GM20431 (cell line): ENCODE measurements around the gene GTF2F2.

ENCODE experiments used
- in situ Hi-C: fragments of 300-500 bp; cut with MseI, MboI; formaldehyde crosslinking; loops from one replicate; pipeline ENCODE4 v1.15.0; 2020; ENCODE audit warnings: low sequenced_read_pairs; ENCODE audit not compliant: unreplicated experiment

Gene GTF2F2, protein sequence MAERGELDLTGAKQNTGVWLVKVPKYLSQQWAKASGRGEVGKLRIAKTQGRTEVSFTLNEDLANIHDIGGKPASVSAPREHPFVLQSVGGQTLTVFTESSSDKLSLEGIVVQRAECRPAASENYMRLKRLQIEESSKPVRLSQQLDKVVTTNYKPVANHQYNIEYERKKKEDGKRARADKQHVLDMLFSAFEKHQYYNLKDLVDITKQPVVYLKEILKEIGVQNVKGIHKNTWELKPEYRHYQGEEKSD

DNA sequence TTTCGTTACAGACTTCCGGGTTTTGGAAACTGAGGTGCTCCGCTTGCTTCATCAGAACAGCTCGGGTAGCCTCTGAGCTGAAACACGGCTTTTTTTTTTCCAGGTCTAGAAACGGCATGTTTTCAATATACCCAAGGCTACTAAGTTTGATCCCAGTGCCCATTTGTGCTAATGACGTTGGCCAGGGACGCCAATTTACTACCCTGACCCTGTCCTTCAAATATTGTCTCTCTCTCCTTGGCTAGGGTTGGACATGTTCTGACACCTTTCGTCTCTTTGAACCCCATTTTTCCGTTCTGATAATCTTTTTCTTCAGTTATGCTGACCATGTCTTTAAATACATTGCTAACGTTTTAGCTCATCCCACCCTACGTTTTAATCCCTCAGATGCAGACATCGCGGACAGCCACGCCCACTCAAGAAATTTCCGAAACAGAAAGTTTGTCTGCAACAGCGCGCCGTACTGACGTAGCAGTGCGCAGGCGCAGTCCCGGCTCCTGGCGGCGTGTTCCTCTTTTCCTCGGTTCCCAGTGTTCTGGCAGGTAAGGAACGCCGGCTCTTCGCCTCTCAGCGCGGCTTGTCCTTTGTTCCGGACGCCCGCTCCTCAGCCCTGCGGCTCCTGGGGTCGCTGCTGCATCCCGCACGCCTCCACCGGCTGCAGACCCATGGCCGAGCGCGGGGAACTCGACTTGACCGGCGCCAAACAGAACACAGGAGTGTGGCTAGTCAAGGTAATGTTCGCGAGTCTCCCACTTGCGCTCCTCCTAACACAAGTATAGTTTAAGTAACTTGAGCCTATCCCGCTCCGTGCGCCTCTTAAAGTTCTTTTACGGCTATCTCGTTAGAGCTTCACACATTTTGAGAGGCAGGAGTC is at the start of gene GTF2F2:
TSS of gene GTF2F2 (plus strand) at position 520 of the 874 bp plus-strand sequence. CDS start at position 666, 146 bp downstream.
- in situ Hi-C loops: no loop called here

DNA sequence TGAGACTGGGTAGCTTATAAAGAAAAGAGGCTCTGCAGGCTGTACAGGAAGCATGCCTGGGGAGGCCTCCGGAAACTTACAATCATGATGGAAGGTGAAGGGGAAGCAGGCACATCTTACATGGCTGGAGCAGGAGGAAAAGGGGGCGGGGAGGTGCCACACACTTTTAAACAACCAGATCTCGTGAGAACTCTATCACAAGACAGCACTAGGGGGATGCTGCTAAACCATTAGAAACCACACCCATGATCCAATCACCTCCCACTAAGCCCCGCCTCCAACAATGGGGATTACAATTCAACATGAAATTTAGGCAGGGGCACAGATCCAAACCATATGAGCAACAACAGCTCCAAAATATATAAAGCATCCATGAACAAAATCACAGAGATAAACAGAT is 46.5 kb upstream of the GTF2F2 start:
- in situ Hi-C loops: no loop called here

DNA sequence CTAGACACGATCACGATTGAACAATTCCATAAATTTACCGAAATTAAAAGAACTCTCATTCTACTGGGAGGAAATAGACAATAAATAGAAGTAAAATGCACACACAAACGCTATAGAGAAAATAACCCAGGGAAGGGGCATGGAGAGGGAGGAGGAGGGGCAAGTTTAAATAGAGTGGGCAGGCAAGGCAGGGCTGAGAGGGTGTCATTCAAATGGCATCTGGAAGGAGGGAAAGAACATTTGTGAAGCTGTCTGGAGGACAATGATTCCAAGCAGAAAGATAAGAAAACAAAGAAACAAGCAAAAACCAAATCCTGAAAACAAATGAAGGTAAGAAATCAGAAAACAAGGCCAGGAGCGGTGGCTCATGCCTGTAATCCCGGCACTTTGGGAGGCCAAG is 45.6 kb upstream of the GTF2F2 start:
- in situ Hi-C loops: no loop called here

DNA sequence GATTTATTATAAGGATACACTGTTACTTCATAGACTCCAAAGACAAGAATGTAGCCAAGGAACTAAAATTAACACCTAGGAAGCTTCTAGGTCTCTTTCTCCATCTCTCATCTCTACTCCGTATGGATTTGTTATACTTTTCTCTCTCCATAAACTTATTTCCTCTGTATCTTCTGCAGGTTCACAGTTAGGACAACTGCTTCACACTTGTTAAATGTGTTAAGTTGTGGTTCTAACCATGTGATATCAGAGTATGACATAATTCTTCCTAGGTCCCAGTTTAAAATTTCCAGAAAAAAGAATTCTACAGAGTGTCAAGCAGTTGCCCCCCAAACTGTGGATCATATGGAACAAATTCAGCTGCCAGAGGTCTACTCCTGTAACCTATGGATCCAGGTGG is 42.3 kb upstream of the GTF2F2 start:
- in situ Hi-C loops: no loop called here

DNA sequence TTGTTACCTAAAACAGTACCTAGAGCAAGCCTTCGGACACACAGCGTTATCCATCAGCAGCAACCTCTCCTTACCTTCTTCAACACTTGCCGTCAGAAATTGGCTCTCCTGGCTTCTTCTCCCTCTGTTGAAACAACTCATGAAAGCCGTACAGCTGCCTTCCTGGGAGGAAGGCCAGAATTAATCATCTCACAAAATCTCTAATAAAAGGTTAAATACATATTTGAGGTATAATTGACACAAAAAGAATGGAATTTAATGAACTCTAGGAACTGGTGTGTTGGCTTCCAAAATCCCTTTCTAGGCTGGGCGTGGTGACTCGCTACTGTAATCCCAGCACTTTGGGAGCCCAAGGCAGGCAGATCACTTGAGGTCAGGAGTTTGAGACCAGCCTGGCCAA is 37.3 kb upstream of the GTF2F2 start:
- in situ Hi-C loops: no loop called here

DNA sequence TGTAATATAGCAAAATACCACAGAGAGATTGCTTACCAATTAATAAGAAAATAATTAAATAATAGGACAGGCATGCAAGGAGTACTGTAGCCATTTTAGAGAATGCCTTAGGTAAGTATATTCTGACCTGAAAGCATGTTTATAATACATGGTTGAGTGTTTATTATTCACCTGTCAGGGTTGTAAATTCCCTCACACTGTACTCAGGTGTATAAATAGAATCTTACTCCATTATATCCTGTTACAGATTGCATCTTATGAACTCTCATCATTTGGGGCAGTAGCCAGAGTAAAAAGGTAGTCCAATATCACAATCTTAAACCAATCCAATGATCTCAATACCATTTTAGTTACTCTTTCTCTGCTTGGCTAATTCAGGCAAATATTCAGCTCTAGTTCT is 35.8 kb upstream of the GTF2F2 start:
- in situ Hi-C loops: no loop called here

DNA sequence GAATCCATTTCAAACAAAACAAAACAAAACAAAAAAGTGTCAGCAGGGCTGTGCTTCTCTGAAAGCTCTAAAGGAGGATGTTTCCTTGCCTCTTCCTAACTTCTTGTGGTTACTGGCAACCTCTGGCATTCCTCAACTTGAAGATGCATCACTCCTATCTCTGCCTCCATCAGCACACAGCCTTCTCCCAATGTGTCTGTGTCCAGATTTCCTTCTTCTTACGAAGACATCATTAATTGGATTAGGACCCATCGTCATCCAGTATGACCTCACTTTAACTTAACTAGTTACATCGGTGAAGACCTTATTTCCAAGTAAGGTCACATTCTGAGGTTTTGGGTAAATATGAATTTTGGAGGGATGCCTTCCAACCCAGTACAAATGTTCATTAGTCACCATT is 33.8 kb upstream of the GTF2F2 start:
- in situ Hi-C loops: no loop called here

DNA sequence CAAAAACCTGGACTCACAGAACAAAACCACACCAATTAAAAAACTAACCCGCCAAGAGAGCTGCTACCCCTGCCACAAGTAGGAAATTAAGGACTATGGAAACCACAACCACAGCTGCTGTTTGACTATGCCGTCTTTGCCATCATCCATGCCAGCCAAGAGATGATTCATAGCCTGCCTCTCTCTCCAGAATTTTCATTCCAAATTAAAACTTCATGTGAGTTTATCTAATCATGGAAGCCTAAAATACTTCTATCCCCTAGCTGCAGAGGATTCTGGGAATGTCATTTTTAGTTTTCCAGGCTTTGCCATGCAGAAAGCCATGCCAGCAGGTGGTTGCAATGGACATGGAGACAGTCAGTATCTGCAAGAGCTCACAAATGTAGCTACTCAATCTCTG is 27.6 kb upstream of the GTF2F2 start:
- in situ Hi-C loops: no loop called here

DNA sequence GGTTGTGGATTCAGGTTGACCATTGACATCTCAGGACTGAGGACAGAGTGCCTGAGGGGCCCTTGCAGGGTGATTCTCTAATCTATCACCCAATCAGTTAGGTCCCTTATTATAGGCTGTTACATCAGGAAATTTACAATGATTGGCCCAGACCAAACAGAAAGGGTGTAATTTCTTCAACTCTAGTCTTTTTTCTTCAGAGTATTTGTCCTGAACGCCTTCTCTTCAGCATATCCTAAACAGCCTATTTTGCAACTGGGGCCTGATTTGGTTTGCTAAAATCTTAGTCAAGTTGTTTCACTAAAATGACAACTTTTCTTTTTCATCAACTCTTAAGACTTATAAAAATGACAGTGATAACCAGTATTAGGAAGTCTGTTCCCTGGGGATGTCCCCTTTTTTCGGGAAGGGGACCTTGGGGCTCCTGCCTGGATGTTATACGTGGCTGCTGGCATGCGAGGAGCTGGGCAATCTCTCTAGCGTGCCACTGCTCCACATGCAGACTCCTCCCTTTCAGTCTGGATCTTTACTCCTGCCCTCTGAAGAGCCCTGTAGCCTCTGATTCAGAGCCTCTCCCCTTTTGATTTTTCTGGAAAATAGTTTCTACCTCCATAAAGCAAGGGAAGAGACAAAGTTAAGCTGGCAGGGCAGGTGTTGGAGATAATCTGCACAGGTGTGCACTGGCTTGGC is 19.6 kb upstream of the GTF2F2 start:
- in situ Hi-C loops: no loop called here

DNA sequence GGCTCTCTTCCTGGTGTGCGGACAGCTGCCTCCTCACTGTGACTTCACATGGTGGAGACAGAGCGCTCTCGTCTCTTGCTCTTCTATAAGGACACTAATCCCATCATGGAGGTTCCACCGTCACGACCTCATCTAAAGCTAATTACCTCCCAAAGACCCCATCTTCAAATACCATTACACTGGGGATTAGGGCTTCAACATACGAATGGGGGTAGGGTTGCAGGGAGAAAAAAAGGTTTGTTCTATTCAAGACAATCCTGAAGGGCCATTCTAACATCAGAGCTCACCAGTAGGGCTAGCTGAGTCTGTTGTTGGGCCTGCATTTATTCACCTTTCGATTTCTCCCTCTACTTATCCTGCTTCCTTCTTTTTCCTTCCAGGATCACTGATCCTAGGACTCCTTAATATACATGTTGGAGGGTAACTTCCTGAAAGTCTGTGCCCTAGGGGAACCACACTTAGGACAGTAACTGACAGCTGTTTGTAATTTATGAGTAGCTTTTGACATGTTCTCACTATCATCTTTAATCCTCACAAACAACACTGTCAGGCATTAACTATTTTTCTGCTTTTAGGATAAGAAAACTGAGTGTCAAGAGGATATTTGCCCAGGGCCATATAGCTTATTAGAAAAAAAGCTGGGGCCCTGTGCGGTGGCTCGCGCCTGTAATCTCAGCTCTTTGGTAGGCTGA is 18.8 kb upstream of the GTF2F2 start:
- in situ Hi-C loops: no loop called here

DNA sequence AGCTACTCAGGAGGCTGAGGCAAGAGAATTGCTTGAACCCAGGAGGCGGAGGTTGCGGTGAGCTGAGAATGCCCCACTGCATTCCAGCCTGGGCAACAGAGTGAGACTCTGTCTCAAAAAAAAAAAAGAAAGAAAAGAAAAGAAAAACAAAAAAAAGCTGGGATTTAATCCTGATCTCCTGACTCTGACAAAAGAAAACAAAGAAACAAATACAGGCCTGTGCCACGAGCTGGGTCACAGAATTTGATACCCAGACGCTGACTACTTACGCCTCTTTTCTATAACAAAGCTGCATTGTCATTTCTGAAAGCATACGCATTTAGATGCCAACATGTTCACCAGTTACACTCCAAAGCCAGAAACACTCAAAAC is 18.2 kb upstream of the GTF2F2 start:
- in situ Hi-C loops: no loop called here

DNA sequence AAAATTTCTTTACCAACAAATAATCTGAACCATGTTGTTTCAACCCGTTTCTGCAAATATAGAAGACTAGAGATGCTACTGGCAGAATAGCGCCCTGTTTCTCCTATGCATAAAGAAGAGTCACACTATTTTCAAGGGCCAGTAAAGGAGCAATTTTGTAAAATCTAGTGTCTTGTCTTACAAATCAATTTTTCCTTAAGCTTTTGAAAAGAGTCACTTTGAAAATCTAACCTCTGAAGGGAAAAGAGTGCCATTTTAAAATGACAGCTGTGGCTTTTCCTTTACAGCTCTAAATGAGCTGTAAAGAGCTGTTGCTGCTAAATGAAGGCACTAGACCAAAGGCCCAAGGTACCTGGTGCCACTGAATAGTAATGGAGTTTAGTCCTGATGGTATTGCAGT is 16.9 kb upstream of the GTF2F2 start:
- in situ Hi-C loops: no loop called here

DNA sequence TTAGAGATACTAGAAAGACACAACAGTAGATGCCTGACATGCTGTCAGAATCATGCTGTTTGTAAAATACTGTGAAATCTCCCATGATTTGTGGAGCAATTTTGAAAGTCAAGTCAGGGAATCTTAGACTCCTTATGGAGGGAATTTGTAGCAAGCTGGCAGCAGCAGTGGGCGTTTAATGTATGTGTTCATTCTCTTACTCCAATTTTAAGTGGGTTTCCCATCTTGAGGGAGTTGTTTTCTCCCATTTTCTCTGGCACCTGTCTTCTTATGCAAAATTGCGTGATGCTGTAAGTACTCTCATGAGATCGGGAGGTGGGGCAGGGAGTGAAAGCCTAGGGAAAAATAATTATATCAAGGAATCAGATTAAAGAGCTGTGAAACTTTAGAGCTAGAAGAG is 16.0 kb upstream of the GTF2F2 start:
- in situ Hi-C loops: no loop called here

DNA sequence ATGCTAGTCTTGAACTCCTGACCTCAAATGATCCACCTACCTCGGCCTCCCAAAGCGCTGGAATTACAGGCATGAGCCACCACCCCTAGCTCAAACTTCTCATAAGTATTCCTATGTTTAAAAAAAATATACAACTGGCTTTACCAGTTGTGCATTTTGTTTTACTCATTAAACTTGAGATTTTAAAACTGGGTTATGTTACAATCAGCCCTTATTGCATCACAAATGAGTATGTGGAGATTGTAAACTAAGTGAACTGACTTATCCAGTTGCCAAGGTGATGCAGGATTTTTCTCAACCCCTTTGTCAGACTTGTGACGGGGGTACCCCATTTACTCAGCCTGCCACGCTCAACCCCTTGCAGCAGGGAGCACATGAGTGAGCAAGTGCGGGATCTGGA is 14.4 kb upstream of the GTF2F2 start:
- in situ Hi-C loops: no loop called here

DNA sequence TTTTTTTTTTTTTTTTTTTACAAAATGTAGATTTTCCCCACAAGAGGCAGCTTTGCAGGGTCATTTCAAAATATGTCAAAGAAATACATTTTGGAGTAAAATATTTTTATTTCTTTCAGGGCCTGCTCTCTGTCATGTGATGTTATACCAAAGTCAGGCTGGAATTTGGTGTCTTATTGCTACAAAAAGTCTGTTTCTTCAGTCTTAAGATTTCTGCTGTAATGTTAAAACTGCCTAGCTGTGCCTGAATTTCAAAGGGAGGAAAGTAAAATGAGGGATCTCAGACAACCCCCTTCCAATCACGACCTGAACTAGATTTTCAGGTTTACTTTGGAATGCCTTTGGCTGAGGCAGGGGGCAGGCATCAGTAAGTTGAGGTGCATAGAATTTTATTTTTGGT is 12.8 kb upstream of the GTF2F2 start:
- in situ Hi-C loops: no loop called here

DNA sequence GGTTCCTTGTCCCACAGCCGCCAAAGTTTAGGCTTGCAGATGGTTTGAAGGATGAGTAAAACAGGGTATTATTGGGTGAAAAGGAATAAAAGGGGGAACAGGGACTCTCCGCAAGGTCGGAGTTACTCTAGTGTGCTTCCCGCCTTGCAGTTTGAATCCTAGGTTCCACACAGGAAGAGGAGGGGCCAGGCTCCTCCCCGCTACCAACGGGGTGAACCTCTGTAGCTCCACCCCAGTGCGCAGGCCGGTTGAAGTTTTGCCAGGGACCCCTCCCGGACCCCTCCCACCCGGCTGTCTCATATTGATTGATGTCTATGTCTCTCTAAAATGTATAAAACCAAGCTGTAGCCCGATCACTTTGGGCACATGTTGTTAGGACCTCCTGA is 11.6 kb upstream of the GTF2F2 start:
- in situ Hi-C loops: no loop called here

DNA sequence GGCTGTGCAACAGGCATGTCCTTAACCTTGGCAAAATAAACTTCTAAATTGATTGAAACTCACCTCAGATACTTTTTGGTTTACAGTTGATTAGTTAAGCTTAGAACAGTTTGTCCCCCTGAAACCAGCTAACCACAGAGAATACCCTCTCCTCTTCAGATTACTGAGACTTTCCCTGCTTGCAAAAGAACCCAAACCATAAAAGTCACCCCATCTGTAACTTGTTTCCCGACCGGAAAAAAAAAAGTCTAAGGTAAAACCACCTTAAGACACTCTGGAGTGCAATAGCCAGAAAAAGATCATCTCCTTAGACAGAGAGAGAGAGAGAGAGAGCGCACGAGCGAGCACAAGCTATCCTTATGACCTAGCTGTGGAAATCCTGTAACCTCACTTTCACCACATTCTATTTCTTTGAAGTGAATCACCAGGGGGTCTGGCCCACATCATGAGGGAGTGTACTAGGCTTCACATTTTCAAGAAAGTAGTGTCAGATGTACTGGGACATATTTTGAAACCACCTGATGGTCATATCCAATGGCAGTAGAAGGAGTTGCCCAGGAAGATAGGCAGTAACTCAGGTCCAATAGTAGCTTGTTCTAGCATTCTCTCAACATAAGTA is 11.1 kb upstream of the GTF2F2 start:
- in situ Hi-C loops: no loop called here

DNA sequence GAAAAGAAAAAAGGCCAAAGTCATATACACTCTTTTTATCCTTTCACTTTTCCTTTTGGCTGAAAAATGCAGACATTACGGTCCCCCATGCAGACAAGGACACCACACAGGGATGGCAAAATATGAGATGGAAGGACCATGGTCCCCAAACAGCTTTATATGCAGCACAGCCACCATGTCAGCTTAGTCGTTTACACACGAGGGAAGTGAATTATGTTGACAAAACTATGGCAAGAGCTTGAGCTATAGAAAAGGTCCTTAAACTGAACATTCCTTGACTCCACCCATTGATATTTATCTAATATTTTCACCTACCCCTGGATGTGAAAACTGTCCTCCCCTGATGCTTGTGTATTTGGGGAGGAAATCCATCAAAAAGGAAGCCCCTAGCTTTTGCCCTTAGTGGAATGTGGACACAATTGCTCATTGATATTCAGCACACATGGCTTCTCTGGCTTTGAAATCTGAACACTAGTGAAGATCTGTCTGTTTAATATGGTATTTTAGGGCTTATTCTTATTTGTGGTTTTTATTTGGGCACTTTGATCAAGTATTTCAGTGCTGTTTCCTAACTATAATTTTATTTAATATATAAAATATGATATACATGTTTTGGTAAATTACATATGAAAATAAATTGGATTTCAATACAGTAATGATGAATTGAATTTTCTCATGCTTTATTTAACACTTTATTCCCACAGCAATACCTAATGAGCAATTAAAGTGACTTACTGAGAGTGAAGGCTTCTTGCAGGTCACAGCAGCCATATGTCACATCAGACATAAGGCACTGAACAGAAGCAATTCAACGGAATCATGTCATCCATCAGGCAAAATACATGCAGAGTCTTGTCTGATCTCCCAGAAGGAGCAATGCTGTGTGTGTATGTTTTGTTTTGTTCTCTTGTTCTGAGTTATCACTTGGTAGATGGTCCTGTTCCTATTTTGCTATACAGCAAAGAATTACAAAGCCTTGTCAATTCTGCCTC is 6.8 kb upstream of the GTF2F2 start:
- in situ Hi-C loops: no loop called here

DNA sequence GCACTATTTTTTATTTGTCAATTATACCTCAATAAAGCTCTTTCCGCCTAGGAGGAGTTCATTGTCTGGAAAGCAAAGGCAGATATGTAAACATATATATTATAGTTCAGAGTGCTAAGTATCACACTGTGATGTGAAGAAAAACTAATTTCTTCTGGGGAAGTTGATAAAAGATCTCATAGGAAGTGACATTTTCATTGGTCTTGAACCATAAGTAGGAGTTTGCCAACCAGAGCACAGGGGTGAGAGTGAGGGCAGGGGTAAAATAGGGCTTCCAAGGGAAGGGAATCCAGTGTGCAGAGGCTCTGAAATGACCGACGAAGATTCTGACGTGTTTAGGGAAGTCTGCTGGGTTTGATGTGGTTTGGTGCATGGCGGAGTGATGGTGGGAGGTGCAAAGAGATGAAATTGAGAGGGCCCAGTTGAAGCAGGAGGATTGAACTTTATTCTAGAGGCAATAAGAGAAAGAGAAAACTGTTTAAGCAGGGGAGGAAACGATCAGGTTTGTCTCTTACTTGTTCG is 780 bp upstream of the GTF2F2 start:
- in situ Hi-C loops: no loop called here
